Nephron (organoid): ENCODE data around the gene FMO3.

Experiments
- H3K27ac Mint-ChIP-seq, 3 experiments: 2 replicates each; pipeline ENCODE4 v1.8.0; 2020; ENCODE audit warnings: mixed read lengths in 3 of 3, mild to moderate bottlenecking in 2 of 3, moderate library complexity in 1 of 3
- H3K27me3 Mint-ChIP-seq: 2 replicates; pipeline ENCODE4 v1.8.0; 2021; ENCODE audit warnings: low read depth, mild to moderate bottlenecking, moderate library complexity, mixed read lengths
- H3K36me3 Mint-ChIP-seq: 2 replicates; pipeline ENCODE4 v1.8.0; 2020; ENCODE audit warnings: low read depth, mixed read lengths
- H3K4me1 Mint-ChIP-seq: 2 replicates; pipeline ENCODE4 v1.8.0; 2020; ENCODE audit warnings: mixed read lengths
- H3K4me3 Mint-ChIP-seq, 3 experiments: 2 replicates each; pipeline ENCODE4 v1.8.0; 2020; ENCODE audit warnings: mild to moderate bottlenecking in 3 of 3, mixed read lengths in 3 of 3, moderate library complexity in 2 of 3
- H3K9me3 Mint-ChIP-seq: 2 replicates; pipeline ENCODE4 v1.8.0; 2020; ENCODE audit warnings: mixed read lengths
- CTCF ChIP-seq, 3 experiments: fragments of 200-600 bp; sonication (generic); IDR thresholded peaks; one replicate each; pipeline ENCODE4 v1.5.0; 2021; ENCODE audit warnings: antibody characterized with exemption in 3 of 3; ENCODE audit not compliant: unreplicated experiment in 3 of 3

Gene FMO3

GRCh38 chr1:171075041-171075440 is 15.7 kb upstream of the FMO3 start:
- Mint-ChIP-seq H3K9me3 (peaks cover 2% of the 10 kb centered on the region), H3K27ac (no peak overlapping the region), H3K27me3 (no peaks in the 10 kb centered on the region), H3K36me3 (no peaks in the 10 kb centered on the region), H3K4me3 (no peak overlapping the region), H3K4me1 (no peaks in the 10 kb centered on the region)
- TF ChIP-seq CTCF (IDR thresholded peaks at IDR 0.05; ENCODE audit: unreplicated experiment in 3 of 3), result no peak

- peak overlapping the region; percentile 92 to 97 (median 92) for H3K27ac Mint-ChIP-seq
- TF ChIP-seq CTCF (IDR thresholded peaks at IDR 0.05; ENCODE audit: unreplicated experiment in 3 of 3), result peak; percentile 40 to 55 (median 41)
- H3K36me3 Mint-ChIP-seq, result no peaks in the 10 kb centered on the region
- H3K27me3 Mint-ChIP-seq, result no peaks in the 10 kb centered on the region
- peaks cover 33% of the 10 kb centered on the region for H3K4me1 Mint-ChIP-seq
- peaks cover 2% of the 10 kb centered on the region for H3K9me3 Mint-ChIP-seq
- H3K4me3 Mint-ChIP-seq, result peak overlapping the region in 2 of 3 experiments; percentile 27 to 68
These were observed 9.4 kb upstream of the FMO3 start for GRCh38 chr1:171081314-171081753.

GRCh38 chr1:171081763-171082201 is 8.9 kb upstream of the FMO3 start:
- Mint-ChIP-seq H3K27ac (peak overlapping the region; percentile 92 to 97 (median 92)), H3K36me3 (no peaks in the 10 kb centered on the region), H3K9me3 (peaks cover 2% of the 10 kb centered on the region), H3K4me3 (peak overlapping the region in 1 of 3 experiments; percentile 68), H3K27me3 (no peaks in the 10 kb centered on the region), H3K4me1 (peaks cover 33% of the 10 kb centered on the region)
- TF ChIP-seq CTCF (IDR thresholded peaks at IDR 0.05; ENCODE audit: unreplicated experiment in 3 of 3), result no peak

- no peak for TF ChIP-seq CTCF (IDR thresholded peaks at IDR 0.05; ENCODE audit: unreplicated experiment in 3 of 3)
- Mint-ChIP-seq H3K4me1 (peaks cover 33% of the 10 kb centered on the region), H3K36me3 (no peaks in the 10 kb centered on the region), H3K9me3 (peaks cover 2% of the 10 kb centered on the region), H3K4me3 (no peak overlapping the region), H3K27ac (peak overlapping the region; percentile 92 to 97 (median 92)), H3K27me3 (no peaks in the 10 kb centered on the region)
These were observed 8.1 kb upstream of the FMO3 start for GRCh38 chr1:171082606-171083005.

GRCh38 chr1:171083222-171083621 is 7.5 kb upstream of the FMO3 start:
- H3K4me1 Mint-ChIP-seq, result peaks cover 33% of the 10 kb centered on the region
- H3K27ac Mint-ChIP-seq, result peak overlapping the region; percentile 65 to 97 (median 90)
- TF ChIP-seq CTCF (IDR thresholded peaks at IDR 0.05; ENCODE audit: unreplicated experiment in 3 of 3), result no peak
- no peak overlapping the region for H3K4me3 Mint-ChIP-seq
- H3K36me3 Mint-ChIP-seq, result no peaks in the 10 kb centered on the region
- no peaks in the 10 kb centered on the region for H3K27me3 Mint-ChIP-seq
- H3K9me3 Mint-ChIP-seq, result peaks cover 2% of the 10 kb centered on the region

- H3K27ac Mint-ChIP-seq, result peak overlapping the region in 1 of 3 experiments; percentile 28
- no peaks in the 10 kb centered on the region for H3K27me3 Mint-ChIP-seq
- H3K4me3 Mint-ChIP-seq, result no peak overlapping the region
- peaks cover 2% of the 10 kb centered on the region for H3K9me3 Mint-ChIP-seq
- H3K4me1 Mint-ChIP-seq, result peaks cover 33% of the 10 kb centered on the region
- no peak for TF ChIP-seq CTCF (IDR thresholded peaks at IDR 0.05; ENCODE audit: unreplicated experiment in 3 of 3)
- no peaks in the 10 kb centered on the region for H3K36me3 Mint-ChIP-seq
These were observed 6.6 kb upstream of the FMO3 start for GRCh38 chr1:171084091-171084490.
